ENCODE measurements around the gene EPHX1.

DNA sequence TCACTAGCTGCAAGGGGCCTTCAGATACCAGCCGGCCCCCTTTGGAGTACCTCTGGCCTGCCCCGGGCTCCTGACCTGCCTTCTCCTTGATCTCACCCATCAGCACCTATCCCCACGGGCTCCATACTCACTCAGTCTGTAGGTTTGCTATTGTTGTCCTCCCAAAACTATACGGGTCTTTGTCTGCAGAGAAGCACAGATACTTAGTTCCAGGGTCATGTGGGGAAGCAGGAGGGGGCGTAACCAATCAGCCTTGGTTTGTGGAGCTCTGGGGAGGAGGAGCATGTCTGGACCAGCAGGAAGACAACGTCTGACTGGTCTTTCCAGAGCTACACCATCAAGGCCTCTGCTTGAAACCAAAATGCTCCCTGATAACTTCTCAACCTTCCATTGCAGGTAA lies 57.1 kb downstream of the EPHX1 start:
- TF ChIP-seq, protein P1, sequence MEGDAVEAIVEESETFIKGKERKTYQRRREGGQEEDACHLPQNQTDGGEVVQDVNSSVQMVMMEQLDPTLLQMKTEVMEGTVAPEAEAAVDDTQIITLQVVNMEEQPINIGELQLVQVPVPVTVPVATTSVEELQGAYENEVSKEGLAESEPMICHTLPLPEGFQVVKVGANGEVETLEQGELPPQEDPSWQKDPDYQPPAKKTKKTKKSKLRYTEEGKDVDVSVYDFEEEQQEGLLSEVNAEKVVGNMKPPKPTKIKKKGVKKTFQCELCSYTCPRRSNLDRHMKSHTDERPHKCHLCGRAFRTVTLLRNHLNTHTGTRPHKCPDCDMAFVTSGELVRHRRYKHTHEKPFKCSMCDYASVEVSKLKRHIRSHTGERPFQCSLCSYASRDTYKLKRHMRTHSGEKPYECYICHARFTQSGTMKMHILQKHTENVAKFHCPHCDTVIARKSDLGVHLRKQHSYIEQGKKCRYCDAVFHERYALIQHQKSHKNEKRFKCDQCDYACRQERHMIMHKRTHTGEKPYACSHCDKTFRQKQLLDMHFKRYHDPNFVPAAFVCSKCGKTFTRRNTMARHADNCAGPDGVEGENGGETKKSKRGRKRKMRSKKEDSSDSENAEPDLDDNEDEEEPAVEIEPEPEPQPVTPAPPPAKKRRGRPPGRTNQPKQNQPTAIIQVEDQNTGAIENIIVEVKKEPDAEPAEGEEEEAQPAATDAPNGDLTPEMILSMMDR (IDR thresholded peaks at IDR 0.05) = no peak
- TF ChIP-seq EP300 (IDR thresholded peaks at IDR 0.05) = no peak
- no peak for TF ChIP-seq POLR2AphosphoS5 (IDR thresholded peaks at IDR 0.05)
- TF ChIP-seq POLR2A (IDR thresholded peaks at IDR 0.05) = no peak

All from upper lobe of left lung (tissue), 4 donors.